GM18951 (cell line): ENCODE results near the gene CNOT2.

Experiments
- POLR2A ChIP-seq: IDR thresholded peaks from 4 replicates; pipeline ENCODE4 v1.6.1; 2011; ENCODE audit warnings: mild to moderate bottlenecking; ENCODE audit not compliant: insufficient read length, insufficient read depth; ENCODE audit errors: extremely low read depth
- in situ Hi-C: fragments of 300-500 bp; cut with MboI; formaldehyde crosslinking; loops from one replicate; pipeline ENCODE4 v1.12.0; 2022; ENCODE audit warnings: low sequenced_read_pairs, mixed read lengths, inconsistent platforms; ENCODE audit not compliant: unreplicated experiment

CNOT2 gene

GRCh38 chr12:70305794-70306193 is 62.6 kb downstream of the CNOT2 start:
- no peak for TF ChIP-seq POLR2A
- in situ Hi-C loops: no loop called here

DNA sequence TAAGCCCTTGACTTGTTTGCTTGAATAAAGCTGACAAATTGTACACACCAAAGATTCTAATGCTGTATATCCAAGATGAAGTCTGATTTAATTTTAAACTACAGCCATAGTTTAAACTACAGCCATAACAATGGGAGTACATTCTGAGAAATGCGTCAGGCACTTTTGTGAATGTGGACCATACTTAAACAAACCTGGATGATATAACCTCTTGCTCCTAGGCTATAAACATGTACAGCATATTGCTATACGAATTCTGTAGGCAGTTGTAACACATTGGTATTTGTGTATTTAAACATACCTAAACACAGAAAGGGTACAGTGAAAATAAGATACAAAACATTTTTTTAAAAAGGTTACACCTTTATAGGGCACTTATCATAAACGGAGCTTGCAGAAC is 63.4 kb downstream of the CNOT2 start:
- TF ChIP-seq POLR2A: no peak
- in situ Hi-C loops: no loop called here

- no peak for TF ChIP-seq POLR2A
Measured at GRCh38 chr12:70307868-70308267, 64.6 kb downstream of the CNOT2 start.

GRCh38 chr12:70309348-70309747 is 66.1 kb downstream of the CNOT2 start:
- in situ Hi-C loops: no loop called here
- TF ChIP-seq POLR2A: no peak

More at GRCh38 chr12:70307868-70308267, 64.6 kb downstream of the CNOT2 start:
- in situ Hi-C loops: no loop called here

DNA sequence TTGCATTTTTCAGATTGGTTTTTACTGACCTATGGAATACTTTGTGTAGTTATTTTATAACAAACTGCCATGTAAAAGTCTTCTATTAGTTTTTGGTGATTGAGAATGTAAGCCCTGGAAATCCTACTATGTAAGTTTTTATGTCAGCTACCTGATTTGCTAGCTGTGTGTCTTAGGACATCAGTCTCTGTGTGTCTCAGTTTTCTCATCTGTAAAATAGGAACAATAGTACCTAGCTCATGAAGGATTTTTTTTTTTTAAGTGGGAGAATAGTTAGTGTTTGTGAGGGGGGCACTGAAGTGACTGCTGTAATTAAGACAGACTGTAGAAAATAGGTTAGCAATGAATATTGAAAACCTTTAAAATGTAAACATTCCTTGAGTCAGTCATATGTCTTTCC is 70.9 kb downstream of the CNOT2 start:
- in situ Hi-C loops: no loop called here
- no peak for TF ChIP-seq POLR2A

- in situ Hi-C loops: no loop called here
- no peak for TF ChIP-seq POLR2A
Measured at GRCh38 chr12:70317781-70318180, 74.5 kb downstream of the CNOT2 start.

DNA sequence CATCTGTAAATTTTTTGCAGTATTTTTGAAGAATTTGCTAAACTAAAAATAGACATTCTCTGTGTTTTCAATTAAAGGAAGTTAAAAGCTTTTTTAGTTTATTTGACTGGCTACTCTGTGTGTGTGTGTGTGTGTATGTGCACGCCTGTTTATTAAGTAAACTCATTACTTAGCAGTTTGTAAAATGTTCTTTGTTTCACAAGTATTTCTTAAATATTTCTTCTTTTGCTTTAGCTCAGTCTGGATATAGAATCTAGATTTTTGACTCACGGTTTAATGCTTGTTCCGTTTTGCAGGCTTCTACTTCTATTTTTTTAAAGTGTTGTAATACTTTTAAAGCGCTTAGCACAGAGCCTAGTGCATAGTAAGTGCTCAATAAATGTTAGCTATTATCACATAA is 76.4 kb downstream of the CNOT2 start:
- TF ChIP-seq POLR2A: no peak
- in situ Hi-C loops: no loop called here

- TF ChIP-seq POLR2A: no peak
- in situ Hi-C loops: no loop called here
Measured at GRCh38 chr12:70321191-70321590, 78.0 kb downstream of the CNOT2 start.

GRCh38 chr12:70327541-70327940 is 84.3 kb downstream of the CNOT2 start:
- no peak for TF ChIP-seq POLR2A
- in situ Hi-C loops: no loop called here

DNA sequence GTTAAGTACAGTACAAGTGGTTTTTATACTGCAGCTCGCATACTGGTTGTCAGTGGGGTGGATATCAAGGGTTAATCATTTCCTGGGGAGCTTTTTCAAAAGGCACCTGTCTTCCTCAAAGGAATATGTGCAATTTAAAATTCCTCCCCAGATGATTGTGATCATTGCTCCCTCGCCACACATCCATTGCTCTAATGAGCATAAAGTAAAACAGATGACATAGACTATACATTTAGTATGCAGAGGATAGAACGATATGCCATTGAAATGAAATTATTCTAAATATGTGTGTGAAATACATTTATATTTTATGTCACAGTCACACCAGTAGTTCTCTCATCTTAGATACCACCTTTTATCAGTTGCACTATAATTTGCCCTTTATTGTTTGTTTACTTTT is 86.5 kb downstream of the CNOT2 start:
- TF ChIP-seq POLR2A: no peak
- in situ Hi-C loops: no loop called here

GRCh38 chr12:70330158-70330557 is 86.9 kb downstream of the CNOT2 start:
- TF ChIP-seq POLR2A: no peak
- in situ Hi-C loops: no loop called here

DNA sequence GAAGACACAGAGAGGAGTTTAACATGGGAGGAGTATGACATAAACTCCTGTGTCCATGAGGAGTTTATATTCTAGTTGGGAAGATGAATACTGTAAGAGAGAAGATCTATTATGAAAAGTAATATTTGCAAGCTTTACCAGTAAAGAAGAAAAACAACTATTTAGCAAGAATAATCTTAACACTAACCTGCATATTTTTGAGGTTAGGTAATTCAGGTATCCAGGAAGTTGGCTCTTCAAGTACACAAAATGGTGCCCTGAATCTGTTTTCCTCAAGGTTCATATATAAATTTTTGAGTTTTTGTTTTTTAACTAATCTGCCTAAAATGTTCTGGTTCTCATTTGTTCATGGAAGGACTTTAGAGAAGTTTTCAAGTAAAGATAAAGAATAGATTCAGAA is 89.0 kb downstream of the CNOT2 start:
- in situ Hi-C loops: no loop called here
- no peak for TF ChIP-seq POLR2A

- no peak for TF ChIP-seq POLR2A
- in situ Hi-C loops: no loop called here
Measured at GRCh38 chr12:70334742-70335141, 91.5 kb downstream of the CNOT2 start.

GRCh38 chr12:70338531-70338930 is 95.3 kb downstream of the CNOT2 start:
- TF ChIP-seq POLR2A: no peak
- in situ Hi-C loops: no loop called here

- TF ChIP-seq POLR2A: no peak
- in situ Hi-C loops: no loop called here
Measured at GRCh38 chr12:70351076-70351475, 107.8 kb downstream of the CNOT2 start.
